BLaER1 treated with 17β-estradiol and CSF1 and Interleukin-3, amounts not matched to agents 10 nM and 100 nM (cell line): ENCODE data around the gene UBN2.

Experiments used
- H3K27ac ChIP-seq, 11 experiments: shearing (Covaris generic); formaldehyde crosslinking; 2 replicates each; pipeline ENCODE4 v1.8.1; 2022
- H3K27me3 ChIP-seq, 11 experiments: shearing (Covaris generic); formaldehyde crosslinking; 2 replicates each; pipeline ENCODE4 v1.8.1; 2022
- H3K36me3 ChIP-seq, 11 experiments: shearing (Covaris generic); formaldehyde crosslinking; 2 replicates each; pipeline ENCODE4 v1.8.1; 2022
- H3K4me1 ChIP-seq, 10 experiments: shearing (Covaris generic); formaldehyde crosslinking; 2 replicates each; pipeline ENCODE4 v1.8.1; 2022
- H3K4me2 ChIP-seq, 11 experiments: shearing (Covaris generic); formaldehyde crosslinking; 2 replicates each; pipeline ENCODE4 v1.8.1; 2022
- H3K4me3 ChIP-seq, 10 experiments: shearing (Covaris generic); formaldehyde crosslinking; 2 replicates each; pipeline ENCODE4 v1.8.1; 2022
- H3K9ac ChIP-seq, 11 experiments: shearing (Covaris generic); formaldehyde crosslinking; 2 replicates each; pipeline ENCODE4 v1.8.1; 2022
- H3K9me3 ChIP-seq, 11 experiments: shearing (Covaris generic); formaldehyde crosslinking; replicated peaks in 1 of 11; 2 replicates each; pipeline ENCODE4 v1.8.1; 2022
- H4K20me1 ChIP-seq, 11 experiments: shearing (Covaris generic); formaldehyde crosslinking; 2 replicates each; pipeline ENCODE4 v1.8.1; 2022
- Cebpa-rat ChIP-seq, 11 experiments: shearing (Covaris generic); IDR thresholded peaks; 2 replicates each; pipeline ENCODE4 v1.8.1; 2022

UBN2 gene

GRCh38 chr7:139246494-139246893 is 15.5 kb downstream of the UBN2 start:
- no peak for TF ChIP-seq Cebpa-rat (IDR thresholded peaks at IDR 0.05)
- H3K9ac ChIP-seq: no peak overlapping the region
- no peaks in the 10 kb centered on the region for H3K27me3 ChIP-seq
- no peaks in the 10 kb centered on the region for H3K9me3 ChIP-seq
- peaks cover 0 to 9% (median 0%) of the 10 kb centered on the region in 11 experiments; a peak in 2 of 22 replicates for H4K20me1 ChIP-seq
- H3K4me2 ChIP-seq: no peak overlapping the region
- peaks cover 0 to 2% (median under 1%) of the 10 kb centered on the region in 10 experiments; a peak in 5 of 20 replicates for H3K4me1 ChIP-seq
- no peak overlapping the region for H3K4me3 ChIP-seq
- H3K27ac ChIP-seq: no peak overlapping the region
- H3K36me3 ChIP-seq: peaks cover 73 to 100% (median 92%) of the 10 kb centered on the region in 11 experiments

DNA sequence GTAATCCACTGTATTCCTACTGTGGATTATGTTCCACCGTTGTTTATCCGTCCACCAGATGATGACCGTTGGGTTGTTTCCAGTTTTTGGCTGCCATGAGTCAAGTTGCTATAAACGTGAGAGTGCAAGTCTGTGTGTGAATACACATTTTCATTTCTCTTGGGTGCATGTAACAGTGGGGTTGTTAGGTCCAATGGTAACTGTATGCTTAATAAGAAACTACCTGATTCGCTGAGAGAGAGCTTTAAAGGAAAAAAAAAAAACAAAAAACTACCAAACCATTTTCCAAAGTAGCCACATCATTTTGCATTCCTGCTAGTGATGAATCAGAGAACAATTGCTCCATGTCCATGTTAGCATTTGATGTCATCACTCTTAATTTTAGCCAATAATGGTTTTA is 15.9 kb downstream of the UBN2 start:
- no peak for TF ChIP-seq Cebpa-rat (IDR thresholded peaks at IDR 0.05)
- peaks cover 73 to 100% (median 92%) of the 10 kb centered on the region in 11 experiments for H3K36me3 ChIP-seq
- peaks cover 0 to 6% (median 4%) of the 10 kb centered on the region in 10 experiments; a peak in 10 of 20 replicates for H3K4me1 ChIP-seq
- H3K9ac ChIP-seq: no peak overlapping the region
- H3K27ac ChIP-seq: no peak overlapping the region
- no peak overlapping the region for H3K4me2 ChIP-seq
- no peak overlapping the region for H3K4me3 ChIP-seq
- H4K20me1 ChIP-seq: peaks cover 0 to 9% (median 0%) of the 10 kb centered on the region in 11 experiments; a peak in 2 of 22 replicates
- H3K9me3 ChIP-seq: no peaks in the 10 kb centered on the region
- H3K27me3 ChIP-seq: no peaks in the 10 kb centered on the region

DNA sequence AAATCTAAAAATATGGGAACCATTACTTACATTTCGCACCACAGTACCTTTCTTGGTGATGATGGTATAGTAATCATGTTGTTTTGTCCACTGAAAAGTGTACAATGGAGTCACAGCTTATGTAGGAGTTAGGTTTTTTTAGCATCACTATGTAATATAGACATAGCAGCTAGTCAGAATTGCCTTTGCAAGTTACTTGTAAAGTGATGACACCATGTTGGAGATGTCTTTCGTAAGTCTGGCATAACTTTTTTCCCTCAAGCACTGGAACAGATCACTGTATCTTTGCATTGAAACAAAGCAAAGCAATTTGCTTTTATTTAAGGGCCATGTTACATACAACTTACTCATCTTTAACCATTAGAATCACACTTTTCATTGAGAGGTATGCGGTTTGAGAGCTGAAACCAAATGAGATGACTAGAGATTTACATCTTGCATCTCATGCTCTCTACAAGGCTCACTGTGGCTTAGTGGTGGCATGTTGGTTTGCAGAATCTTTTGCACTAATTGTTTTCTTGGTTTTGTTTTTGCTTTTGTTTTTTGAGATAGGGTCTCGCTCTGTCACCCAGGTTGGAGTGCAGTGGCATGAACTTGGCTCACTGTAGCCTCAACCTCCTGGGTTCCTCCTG is 18.3 kb downstream of the UBN2 start:
- no peak for TF ChIP-seq Cebpa-rat (IDR thresholded peaks at IDR 0.05)
- H3K36me3 ChIP-seq: peaks cover 68 to 100% (median 89%) of the 10 kb centered on the region in 11 experiments
- H3K9me3 ChIP-seq: no peaks in the 10 kb centered on the region
- no peak overlapping the region for H3K4me3 ChIP-seq
- H3K9ac ChIP-seq: no peak overlapping the region
- H3K4me1 ChIP-seq: peaks cover 0 to 20% (median 14%) of the 10 kb centered on the region in 10 experiments; a peak in 15 of 20 replicates
- no peaks in the 10 kb centered on the region for H3K27me3 ChIP-seq
- H3K4me2 ChIP-seq: no peak overlapping the region
- H4K20me1 ChIP-seq: peaks cover 0 to 9% (median 0%) of the 10 kb centered on the region in 11 experiments; a peak in 1 of 22 replicates
- H3K27ac ChIP-seq: no peak overlapping the region

DNA sequence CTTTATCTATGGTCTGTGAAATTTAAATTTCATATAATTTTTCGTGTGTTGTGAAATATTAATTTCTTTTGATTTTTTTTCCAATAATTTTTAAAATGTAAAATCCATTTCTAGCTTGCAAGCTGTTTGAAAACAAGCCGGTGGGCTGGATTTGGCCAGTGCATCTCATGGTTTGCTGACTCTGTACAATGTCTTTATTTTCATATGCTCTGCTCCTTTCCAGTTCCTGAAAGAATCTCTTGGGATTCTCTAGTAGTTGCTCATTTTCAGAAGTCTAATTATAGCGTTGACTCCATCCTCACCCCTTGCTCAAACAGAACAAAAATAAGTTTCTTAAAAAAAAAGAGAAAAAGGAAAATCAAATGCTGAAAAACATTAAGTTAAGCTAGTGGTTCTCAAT is 21.4 kb downstream of the UBN2 start:
- Histone ChIP-seq H3K27me3 (no peaks in the 10 kb centered on the region), H3K4me1 (peaks cover 0 to 20% (median 14%) of the 10 kb centered on the region in 10 experiments; a peak in 15 of 20 replicates), H3K4me2 (peak overlapping the region in 8 of 11 experiments; percentile 7 to 59 (median 50); a peak in 14 of 22 replicates), H4K20me1 (peaks cover 0 to 4% (median 0%) of the 10 kb centered on the region in 11 experiments; a peak in 1 of 22 replicates), H3K9me3 (no peaks in the 10 kb centered on the region), H3K27ac (no peak overlapping the region), H3K36me3 (peaks cover 53 to 100% (median 75%) of the 10 kb centered on the region in 11 experiments), H3K4me3 (no peak overlapping the region), H3K9ac (no peak overlapping the region)
- TF ChIP-seq Cebpa-rat (IDR thresholded peaks at IDR 0.05): no peak

GRCh38 chr7:139254281-139254680 is 23.2 kb downstream of the UBN2 start:
- Histone ChIP-seq H3K9me3 (no peaks in the 10 kb centered on the region), H3K4me1 (peaks cover 5 to 20% (median 14%) of the 10 kb centered on the region in 10 experiments; a peak in 17 of 20 replicates), H3K36me3 (peaks cover 60 to 98% (median 78%) of the 10 kb centered on the region in 11 experiments), H3K9ac (no peak overlapping the region), H3K4me3 (no peak overlapping the region), H3K27me3 (no peaks in the 10 kb centered on the region), H3K4me2 (no peak overlapping the region), H3K27ac (no peak overlapping the region), H4K20me1 (no peaks in the 10 kb centered on the region)
- no peak for TF ChIP-seq Cebpa-rat (IDR thresholded peaks at IDR 0.05)

DNA sequence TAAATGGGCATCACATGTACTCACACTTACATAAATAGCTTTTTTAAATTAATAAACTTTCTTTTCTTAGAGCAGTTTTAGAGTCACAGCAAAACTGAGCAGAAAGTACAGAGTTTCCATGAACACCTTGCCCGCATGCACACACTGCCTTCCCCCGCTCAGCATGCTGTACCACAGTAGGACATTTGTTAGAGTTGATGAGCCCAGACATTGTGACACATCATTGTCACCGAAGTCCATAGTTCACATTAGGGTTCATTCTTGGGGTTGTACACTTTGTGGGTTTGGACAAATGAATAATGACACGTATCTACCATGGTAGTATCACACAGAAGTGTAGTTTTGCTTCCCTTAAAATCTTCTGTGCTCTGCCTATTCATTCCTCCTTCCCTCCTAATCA is 23.7 kb downstream of the UBN2 start:
- H3K4me3 ChIP-seq: no peak overlapping the region
- H3K27ac ChIP-seq: no peak overlapping the region
- no peaks in the 10 kb centered on the region for H4K20me1 ChIP-seq
- no peak overlapping the region for H3K9ac ChIP-seq
- H3K27me3 ChIP-seq: no peaks in the 10 kb centered on the region
- no peak overlapping the region for H3K4me2 ChIP-seq
- TF ChIP-seq Cebpa-rat (IDR thresholded peaks at IDR 0.05): no peak
- H3K4me1 ChIP-seq: peaks cover 5 to 20% (median 14%) of the 10 kb centered on the region in 10 experiments; a peak in 17 of 20 replicates
- no peaks in the 10 kb centered on the region for H3K9me3 ChIP-seq
- H3K36me3 ChIP-seq: peaks cover 60 to 98% (median 78%) of the 10 kb centered on the region in 11 experiments

DNA sequence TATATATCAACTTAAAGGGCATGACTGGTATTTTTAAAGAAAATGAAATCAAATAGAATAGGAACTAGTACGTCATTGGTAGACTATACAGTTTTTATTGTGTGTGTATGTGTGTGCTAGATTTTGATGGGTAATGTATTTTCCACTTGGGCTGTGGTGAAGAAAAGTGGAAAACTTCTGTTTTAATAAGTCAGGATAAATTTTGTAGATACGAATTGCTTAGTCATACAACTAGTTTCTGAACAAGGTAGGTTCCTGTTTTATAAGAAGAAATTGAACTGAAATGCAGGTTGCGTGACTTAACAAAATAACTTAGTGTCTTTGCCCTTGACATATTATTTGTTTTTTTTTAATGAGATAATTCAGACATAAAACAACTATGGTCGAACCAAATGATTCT is 24.3 kb downstream of the UBN2 start:
- Histone ChIP-seq H3K9ac (no peak overlapping the region), H3K4me3 (no peak overlapping the region), H3K9me3 (no peaks in the 10 kb centered on the region), H3K27ac (no peak overlapping the region), H3K36me3 (peaks cover 60 to 98% (median 78%) of the 10 kb centered on the region in 11 experiments), H3K4me2 (no peak overlapping the region), H3K4me1 (peaks cover 5 to 20% (median 14%) of the 10 kb centered on the region in 10 experiments; a peak in 17 of 20 replicates), H3K27me3 (no peaks in the 10 kb centered on the region), H4K20me1 (no peaks in the 10 kb centered on the region)
- TF ChIP-seq Cebpa-rat (IDR thresholded peaks at IDR 0.05): no peak

- Histone ChIP-seq H3K36me3 (peaks cover 67 to 99% (median 82%) of the 10 kb centered on the region in 11 experiments), H3K4me2 (no peak overlapping the region), H3K9me3 (no peaks in the 10 kb centered on the region), H3K4me3 (no peak overlapping the region), H3K27me3 (no peaks in the 10 kb centered on the region), H3K9ac (no peak overlapping the region), H3K27ac (no peak overlapping the region), H3K4me1 (peaks cover 0 to 8% (median 0%) of the 10 kb centered on the region in 10 experiments; a peak in 3 of 20 replicates), H4K20me1 (no peaks in the 10 kb centered on the region)
- no peak for TF ChIP-seq Cebpa-rat (IDR thresholded peaks at IDR 0.05)
Observed at GRCh38 chr7:139259142-139259541, 28.1 kb downstream of the UBN2 start.

DNA sequence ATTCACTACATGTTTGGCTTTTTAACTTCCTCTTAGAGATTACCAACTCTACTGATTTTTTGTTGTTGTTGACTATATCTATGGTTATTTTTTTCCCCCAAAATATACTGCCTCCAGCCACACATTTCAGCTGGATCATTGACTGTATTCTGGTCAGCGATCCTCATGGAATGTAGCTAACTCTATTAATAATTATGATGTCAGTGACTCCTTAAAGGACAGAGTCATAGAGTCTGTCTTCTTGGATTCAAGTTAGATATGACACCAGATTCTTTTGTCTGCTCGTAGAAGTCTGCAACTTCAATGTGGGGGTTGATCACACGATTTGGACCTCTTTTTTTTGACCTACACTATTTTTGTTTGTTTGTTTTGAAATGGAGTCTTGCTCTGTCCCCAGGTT is 33.2 kb downstream of the UBN2 start:
- H3K36me3 ChIP-seq: peaks cover 89 to 100% (median 98%) of the 10 kb centered on the region in 11 experiments
- H3K27me3 ChIP-seq: no peaks in the 10 kb centered on the region
- H3K4me3 ChIP-seq: no peak overlapping the region
- H3K9me3 ChIP-seq: no peaks in the 10 kb centered on the region
- no peak overlapping the region for H3K4me2 ChIP-seq
- no peak for TF ChIP-seq Cebpa-rat (IDR thresholded peaks at IDR 0.05)
- no peak overlapping the region for H3K9ac ChIP-seq
- H3K27ac ChIP-seq: no peak overlapping the region
- H3K4me1 ChIP-seq: peaks cover 0 to 4% (median 0%) of the 10 kb centered on the region in 10 experiments; a peak in 3 of 20 replicates
- no peaks in the 10 kb centered on the region; a peak in 1 of 22 replicates for H4K20me1 ChIP-seq
